HFF-Myc (cell line): Measurements from ENCODE around the gene TECPR1.

ENCODE experiments used
- DNase-seq: peaks from one replicate; pipeline ENCODE4 v3.0.0-alpha.2; 2011; ENCODE audit warnings: low read depth; ENCODE audit errors: extremely low read depth
- H3K4me3 ChIP-seq: replicated peaks from 2 replicates; pipeline ENCODE4 v1.5.1; 2011; ENCODE audit warnings: low read depth, mild to moderate bottlenecking, control low read depth, low read length
- TF ChIP-seq, protein P1 (sequence below): IDR thresholded peaks from 2 replicates; pipeline ENCODE4 v1.5.1; 2012; ENCODE audit warnings: mild to moderate bottlenecking, low read depth, low read length, control low read depth; ENCODE audit errors: missing control alignments

Gene TECPR1

DNA sequence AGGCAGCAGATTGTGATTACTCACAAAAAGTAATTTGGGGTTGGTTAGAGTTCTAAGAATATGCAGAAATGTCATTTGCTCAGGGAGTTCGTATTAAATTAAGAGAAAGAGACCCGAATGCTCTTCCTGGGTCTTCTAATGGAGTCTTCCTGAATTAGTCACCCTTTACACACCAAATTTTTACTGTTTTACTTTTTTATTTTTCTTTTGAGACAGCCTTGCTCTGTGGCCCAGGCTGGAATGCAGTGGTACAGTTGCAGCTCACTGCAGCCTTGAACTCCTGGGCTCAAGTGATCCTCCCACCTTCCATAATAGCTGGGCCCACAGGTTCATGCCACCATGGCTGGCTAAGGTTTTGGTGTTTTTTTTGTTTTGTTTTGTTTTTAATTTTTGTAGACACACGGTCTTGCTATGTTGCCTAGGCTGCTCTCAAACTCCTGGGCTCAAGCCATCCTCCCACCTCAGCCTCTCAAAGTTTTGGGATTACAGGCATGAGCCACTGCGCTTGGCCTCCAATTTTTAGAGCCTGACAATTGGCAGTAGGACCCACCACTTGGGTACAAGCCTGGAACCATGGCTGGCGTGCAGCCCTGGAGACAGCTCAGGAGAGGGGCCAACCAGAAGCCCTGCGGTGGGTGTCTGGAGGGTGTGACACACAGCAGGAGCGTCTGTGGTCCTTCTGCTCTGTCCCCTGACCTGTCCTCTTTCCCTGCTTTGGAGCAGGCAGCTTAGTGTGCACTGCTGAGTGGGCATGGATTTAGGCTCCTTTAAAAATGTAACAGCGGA is 57.2 kb downstream of the TECPR1 start:
- H3K4me3 ChIP-seq: no peak overlapping the region
- TF ChIP-seq, protein P1, sequence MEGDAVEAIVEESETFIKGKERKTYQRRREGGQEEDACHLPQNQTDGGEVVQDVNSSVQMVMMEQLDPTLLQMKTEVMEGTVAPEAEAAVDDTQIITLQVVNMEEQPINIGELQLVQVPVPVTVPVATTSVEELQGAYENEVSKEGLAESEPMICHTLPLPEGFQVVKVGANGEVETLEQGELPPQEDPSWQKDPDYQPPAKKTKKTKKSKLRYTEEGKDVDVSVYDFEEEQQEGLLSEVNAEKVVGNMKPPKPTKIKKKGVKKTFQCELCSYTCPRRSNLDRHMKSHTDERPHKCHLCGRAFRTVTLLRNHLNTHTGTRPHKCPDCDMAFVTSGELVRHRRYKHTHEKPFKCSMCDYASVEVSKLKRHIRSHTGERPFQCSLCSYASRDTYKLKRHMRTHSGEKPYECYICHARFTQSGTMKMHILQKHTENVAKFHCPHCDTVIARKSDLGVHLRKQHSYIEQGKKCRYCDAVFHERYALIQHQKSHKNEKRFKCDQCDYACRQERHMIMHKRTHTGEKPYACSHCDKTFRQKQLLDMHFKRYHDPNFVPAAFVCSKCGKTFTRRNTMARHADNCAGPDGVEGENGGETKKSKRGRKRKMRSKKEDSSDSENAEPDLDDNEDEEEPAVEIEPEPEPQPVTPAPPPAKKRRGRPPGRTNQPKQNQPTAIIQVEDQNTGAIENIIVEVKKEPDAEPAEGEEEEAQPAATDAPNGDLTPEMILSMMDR: no peak
- no peak for DNase-seq

GRCh38 chr7:98194186-98194585 is 57.8 kb downstream of the TECPR1 start:
- TF ChIP-seq, protein P1: no peak
- H3K4me3 ChIP-seq: no peak overlapping the region
- no peak for DNase-seq

DNA sequence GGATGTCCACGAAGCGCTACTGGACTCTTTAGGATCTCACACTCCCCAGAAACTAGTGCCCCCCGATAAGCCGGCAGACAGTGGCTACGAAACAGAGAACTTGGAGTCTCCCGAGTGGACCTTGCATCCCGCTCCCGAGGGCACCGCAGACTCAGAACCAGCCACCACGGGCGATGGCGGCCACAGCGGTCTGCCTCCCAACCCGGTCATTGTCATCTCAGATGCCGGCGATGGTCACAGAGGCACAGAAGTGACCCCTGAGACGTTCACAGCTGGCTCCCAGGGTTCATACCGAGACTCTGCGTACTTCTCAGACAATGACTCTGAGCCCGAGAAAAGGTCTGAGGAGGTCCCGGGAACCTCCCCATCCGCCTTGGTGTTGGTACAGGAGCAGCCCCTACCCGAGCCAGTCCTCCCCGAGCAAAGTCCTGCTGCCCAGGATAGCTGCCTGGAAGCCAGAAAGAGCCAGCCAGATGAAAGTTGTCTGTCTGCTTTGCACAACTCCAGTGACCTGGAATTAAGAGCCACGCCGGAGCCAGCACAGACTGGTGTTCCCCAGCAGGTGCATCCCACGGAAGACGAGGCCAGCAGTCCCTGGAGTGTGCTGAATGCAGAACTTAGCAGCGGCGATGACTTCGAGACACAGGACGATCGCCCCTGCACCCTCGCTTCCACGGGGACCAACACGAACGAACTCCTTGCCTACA is 58.4 kb downstream of the TECPR1 start:
- no peak for DNase-seq
- TF ChIP-seq, protein P1: no peak
- no peak overlapping the region for H3K4me3 ChIP-seq

GRCh38 chr7:98192781-98193457 is 59.1 kb downstream of the TECPR1 start:
- DNase-seq: no peak
- no peak overlapping the region for H3K4me3 ChIP-seq
- TF ChIP-seq, protein P1: no peak

- no peak for DNase-seq
These were observed 60.2 kb downstream of the TECPR1 start for GRCh38 chr7:98191668-98192431.

DNA sequence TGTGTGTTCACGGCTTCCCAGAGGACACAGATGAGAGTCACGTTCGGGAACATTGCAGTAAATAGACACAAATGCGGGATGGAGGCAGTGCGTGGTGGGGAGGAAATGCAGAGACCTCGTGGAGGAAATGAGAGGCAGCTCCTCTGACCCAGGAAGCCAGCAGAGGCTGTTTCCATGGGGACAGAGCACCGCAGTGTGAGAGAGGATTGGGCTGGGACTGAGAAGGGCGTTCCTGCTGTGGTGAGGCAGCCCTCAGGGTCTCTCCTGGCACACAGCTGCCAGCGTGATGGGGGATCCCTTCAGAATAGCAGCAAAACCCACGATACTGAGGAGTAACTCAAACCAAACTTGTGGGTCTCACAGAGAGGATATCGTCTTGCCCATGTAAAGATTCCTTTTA is 62.5 kb downstream of the TECPR1 start:
- no peak overlapping the region for H3K4me3 ChIP-seq
- TF ChIP-seq, protein P1: no peak
- DNase-seq: no peak

More at GRCh38 chr7:98191668-98192431, 60.2 kb downstream of the TECPR1 start:
- TF ChIP-seq, protein P1: no peak
- H3K4me3 ChIP-seq: no peak overlapping the region
